KOPT-K1 (cell line): ENCODE measurements around the gene SPC25.
"Not testable (repeated sequence)": the region's sequence is repeated elsewhere in the genome, so short reads cannot be mapped to it uniquely, and the experiment has no call there.

Experiments
- H3K27ac ChIP-seq: fragments of 200-600 bp; sonication (generic); 2 replicates; pipeline ENCODE4 v1.5.1; 2016; ENCODE audit warnings: antibody characterized with exemption, mild to moderate bottlenecking, low read depth, low read length; ENCODE audit not compliant: poor library complexity, severe bottlenecking
- H3K36me3 ChIP-seq: fragments of 200-600 bp; sonication (generic); 2 replicates; pipeline ENCODE4 v1.5.1; 2017; ENCODE audit warnings: antibody characterized with exemption, mild to moderate bottlenecking, low read length, moderate library complexity; ENCODE audit not compliant: insufficient read depth
- H3K9me3 ChIP-seq: fragments of 200-600 bp; sonication (generic); 2 replicates; pipeline ENCODE4 v1.5.1; 2017; ENCODE audit warnings: antibody characterized with exemption, low read length, mild to moderate bottlenecking; ENCODE audit not compliant: insufficient read depth, poor library complexity, severe bottlenecking

The SPC25 gene

DNA sequence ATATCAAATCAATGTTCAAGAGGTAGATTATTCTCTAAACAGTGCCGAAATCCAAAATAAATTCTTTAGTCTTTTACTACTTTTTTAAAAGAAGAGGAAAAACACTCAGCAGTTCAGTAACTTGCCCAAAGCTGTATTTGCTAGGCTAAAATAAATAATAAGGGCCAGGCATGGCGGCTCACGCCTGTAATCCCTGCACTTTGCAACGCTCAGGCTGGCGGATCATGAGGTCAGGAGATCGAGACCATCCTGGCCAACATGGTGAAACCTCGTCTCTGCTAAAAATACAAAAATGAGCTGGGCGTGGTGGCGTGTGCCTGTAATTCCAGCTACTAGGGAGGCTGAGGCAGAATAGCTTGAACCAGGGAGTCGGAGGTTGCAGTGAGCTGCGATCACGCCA is 8.1 kb downstream of the SPC25 start:
- H3K36me3 ChIP-seq: peaks cover 50% of the 10 kb centered on the region
- H3K27ac ChIP-seq, H3K9me3 ChIP-seq: not testable (repeated sequence)

DNA sequence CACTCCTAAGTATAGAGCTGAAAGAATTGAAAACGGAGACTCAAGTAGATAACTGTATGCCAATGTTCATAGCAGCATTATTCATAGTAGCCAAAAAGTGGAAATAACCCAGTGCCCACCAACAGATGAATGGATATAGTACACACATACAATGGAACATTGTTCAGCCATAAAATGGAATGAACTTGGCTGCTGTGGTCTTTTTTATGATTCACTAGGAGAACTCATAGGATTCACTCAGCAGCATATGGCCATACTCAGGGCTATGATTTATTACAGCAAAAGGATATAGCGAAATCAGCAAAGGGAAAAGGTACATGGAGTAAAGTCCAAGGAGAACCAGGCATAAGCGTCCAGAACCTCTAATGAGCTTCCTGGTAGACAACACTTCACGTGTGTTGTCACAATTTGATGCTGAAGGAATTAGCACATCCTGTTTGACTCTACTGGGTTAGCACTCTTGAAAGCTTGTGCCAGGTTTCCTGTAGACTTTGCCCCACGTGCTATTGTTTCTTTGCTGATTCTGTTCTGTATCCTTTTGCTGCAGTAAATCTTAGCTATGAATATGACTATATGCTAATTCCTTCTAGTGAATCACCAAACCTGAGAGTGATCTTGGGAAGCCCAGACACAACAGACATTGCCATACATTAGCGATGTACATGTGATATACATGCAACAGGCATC is 15.7 kb downstream of the SPC25 start:
- Histone ChIP-seq H3K9me3 (peaks cover 19% of the 10 kb centered on the region), H3K27ac (no peak overlapping the region), H3K36me3 (peaks cover 72% of the 10 kb centered on the region)

DNA sequence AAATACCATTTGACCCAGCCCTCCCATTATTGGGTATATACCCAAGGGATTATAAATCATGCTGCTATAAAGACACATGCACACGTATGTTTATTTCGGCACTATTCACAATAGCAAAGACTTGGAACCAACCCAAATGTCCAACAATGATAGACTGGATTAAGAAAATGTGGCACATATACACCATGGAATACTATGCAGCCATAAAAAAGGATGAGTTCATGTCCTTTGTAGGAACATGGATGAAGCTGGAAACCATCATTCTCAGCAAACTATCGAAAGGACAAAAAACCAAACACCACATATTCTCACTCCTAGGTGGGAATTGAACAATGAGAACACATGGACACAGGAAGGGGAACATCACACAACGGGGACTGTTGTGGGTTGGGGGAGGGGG is 19.4 kb downstream of the SPC25 start:
- H3K9me3 ChIP-seq: peaks cover 23% of the 10 kb centered on the region
- H3K36me3 ChIP-seq: peaks cover 54% of the 10 kb centered on the region
- H3K27ac ChIP-seq: not testable (repeated sequence)

DNA sequence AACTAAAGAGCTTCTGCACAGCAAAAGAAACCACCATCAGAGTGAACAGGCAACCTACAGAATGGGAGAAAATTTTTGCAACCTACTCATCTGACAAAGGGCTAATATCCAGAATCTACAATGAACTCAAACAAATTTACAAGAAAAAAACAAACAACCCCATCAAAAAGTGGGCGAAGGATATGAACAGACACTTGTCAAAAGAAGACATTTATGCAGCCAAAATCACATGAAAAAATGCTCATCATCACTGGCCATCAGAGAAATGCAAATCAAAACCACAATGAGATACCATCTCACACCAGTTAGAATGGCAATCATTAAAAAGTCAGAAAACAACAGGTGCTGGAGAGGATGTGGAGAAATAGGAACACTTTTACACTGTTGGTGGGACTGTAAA is 19.9 kb downstream of the SPC25 start:
- H3K9me3 ChIP-seq: peaks cover 23% of the 10 kb centered on the region
- H3K27ac ChIP-seq: not testable (repeated sequence)
- H3K36me3 ChIP-seq: peaks cover 50% of the 10 kb centered on the region

DNA sequence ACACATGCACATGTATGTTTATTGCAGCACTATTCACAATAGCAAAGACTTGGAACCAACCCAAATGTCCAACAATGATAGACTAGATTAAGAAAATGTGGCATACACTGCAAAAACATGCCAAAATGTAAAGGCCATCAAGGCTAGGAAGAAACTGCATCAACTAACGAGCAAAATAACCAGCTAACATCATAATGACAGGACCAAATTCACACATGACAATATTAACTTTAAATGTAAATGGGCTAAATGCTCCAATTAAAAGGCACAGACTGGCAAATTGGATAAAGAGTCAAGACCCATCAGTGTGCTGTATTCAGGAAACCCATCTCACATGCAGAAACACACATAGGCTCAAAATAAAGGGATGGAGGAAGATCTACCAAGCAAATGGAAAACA is 23.1 kb downstream of the SPC25 start:
- Histone ChIP-seq H3K9me3 (peaks cover 20% of the 10 kb centered on the region), H3K36me3 (peaks cover 50% of the 10 kb centered on the region)
- H3K27ac ChIP-seq: not testable (repeated sequence)

DNA sequence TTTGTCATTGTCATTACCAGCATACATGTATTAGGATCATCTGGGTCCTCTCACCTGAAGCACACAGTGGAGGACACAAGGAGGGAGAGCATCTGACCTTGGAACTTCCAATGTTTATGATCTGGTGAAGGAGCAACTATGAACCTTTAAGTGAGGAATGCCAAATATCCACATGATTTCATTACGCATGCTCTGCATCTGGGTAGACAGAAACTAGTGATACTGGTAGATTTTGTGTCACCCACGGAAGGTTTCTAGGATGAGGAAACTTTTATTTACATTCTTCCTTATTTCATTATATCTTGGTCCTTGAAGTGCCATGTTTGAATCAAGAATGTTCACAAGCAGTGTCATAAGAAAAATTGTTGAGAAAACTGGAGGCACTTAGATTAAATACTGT is 32.1 kb downstream of the SPC25 start:
- peaks cover 77% of the 10 kb centered on the region for H3K36me3 ChIP-seq

DNA sequence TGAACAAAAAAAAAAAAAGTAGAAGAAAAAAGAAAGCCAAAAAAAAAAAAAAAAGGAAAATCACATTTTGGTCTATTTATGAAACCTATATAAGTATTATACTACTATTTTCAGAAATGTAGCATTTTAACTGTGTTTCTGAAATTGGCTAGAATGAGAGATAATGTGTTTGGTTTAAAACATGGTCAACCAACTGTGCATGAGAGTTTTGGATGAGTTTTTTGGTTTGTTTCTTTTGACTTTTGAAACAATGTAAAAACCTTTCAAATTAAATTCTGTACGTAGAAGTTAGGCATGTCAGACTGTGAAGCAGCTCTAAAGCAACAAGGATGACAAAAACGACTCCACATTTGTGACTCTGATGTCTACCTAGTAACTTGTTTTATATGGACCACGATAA is 34.6 kb downstream of the SPC25 start:
- H3K36me3 ChIP-seq: peaks cover 75% of the 10 kb centered on the region

More for the DNA sequence above, 32.1 kb downstream of the SPC25 start:
- H3K27ac ChIP-seq: no peak overlapping the region
- H3K9me3 ChIP-seq: no peaks in the 10 kb centered on the region

DNA sequence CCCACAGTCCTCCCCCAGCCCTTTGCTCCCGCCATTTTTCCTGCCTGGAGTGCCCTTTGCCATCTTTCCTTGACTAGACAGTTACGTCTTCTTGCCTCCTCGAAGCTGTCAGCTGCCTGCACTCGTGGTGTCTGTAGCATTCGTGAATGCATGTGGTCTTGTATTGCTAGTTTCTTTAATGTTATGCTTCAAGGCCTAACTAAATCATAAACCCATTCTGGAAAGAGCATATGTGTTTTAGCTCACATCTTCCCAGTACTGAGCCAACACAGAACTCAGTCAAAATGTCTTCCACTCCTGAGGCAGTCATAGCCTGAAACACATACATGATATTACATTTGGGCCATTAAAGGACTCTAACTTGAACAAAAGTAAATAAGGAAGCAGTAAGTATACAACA is 35.6 kb downstream of the SPC25 start:
- Histone ChIP-seq H3K36me3 (peaks cover 71% of the 10 kb centered on the region), H3K27ac (no peak overlapping the region), H3K9me3 (no peaks in the 10 kb centered on the region)

More for the DNA sequence above, 34.6 kb downstream of the SPC25 start:
- H3K27ac ChIP-seq: no peak overlapping the region
- H3K9me3 ChIP-seq: no peaks in the 10 kb centered on the region

DNA sequence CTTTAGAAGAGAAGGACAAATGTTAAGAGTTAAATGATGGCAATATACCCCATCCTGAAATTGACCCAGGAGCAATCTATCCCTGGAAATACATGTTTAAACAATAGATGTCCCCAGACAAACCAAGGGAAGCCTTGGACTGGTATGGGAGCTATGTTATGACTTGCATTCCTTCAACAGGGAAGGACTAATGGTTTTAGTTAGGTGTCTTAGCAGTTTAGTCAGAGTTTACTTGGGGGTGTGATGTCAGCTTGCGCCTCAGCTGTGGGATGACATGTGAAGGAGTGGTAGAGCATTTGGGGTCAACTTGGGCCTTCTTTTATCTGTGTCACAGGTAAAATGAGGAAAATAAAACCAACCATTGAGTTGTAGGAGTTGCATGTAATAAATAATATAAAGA is 36.8 kb downstream of the SPC25 start:
- Histone ChIP-seq H3K9me3 (no peaks in the 10 kb centered on the region), H3K27ac (no peak overlapping the region)

DNA sequence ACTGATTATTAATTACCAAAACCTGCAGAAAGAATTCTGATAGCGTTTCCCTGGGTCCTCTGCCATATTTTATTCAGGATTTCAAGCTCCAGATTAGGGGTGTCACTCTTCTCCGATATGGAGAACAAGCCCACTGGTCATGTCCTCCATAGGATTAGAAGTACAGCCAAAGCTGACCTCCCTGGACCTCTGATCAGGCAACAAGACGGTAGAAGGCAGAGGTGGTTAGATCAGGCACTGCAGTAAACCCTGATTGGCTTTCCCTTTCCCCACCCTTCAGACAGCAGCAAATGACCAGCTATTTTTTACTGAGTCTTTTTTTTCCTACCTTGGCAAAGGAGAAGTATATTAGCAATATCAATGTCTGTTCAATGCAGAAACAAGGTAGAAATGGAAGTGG is 37.7 kb downstream of the SPC25 start:
- Histone ChIP-seq H3K36me3 (peaks cover 50% of the 10 kb centered on the region), H3K9me3 (no peaks in the 10 kb centered on the region), H3K27ac (no peak overlapping the region)

More for the DNA sequence above, 36.8 kb downstream of the SPC25 start:
- H3K36me3 ChIP-seq: peaks cover 59% of the 10 kb centered on the region

DNA sequence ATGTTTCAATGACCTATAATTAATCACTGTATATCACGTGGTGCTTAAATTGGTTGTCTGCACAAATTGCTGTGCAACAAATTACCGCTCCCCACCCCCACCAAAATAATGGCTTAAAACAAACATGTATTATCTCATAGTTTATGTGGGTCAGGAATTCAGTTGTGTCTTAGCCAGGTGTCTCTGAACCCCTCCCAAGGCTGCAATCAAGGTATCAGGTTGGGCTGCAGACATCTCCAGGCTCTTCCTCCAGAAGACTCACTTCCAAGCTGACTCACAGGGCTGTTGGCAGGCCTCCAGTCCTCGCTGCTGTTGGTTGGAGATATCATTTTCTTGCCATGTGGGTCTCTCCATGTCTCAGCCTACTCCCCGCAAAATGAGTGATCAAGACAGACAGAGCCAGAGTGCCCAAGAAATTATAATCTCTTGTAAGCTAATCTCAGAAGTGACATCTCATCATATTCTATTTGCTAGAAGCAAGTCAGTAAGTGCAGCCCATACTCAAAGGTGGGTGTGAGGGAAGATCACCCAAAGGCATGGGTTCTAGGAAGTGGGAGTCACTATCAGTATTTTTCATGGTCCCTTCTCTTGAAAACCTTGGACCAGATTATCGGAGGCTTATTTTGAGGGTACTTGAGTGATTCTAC is 38.4 kb downstream of the SPC25 start:
- Histone ChIP-seq H3K27ac (no peak overlapping the region), H3K36me3 (peaks cover 44% of the 10 kb centered on the region), H3K9me3 (no peaks in the 10 kb centered on the region)

DNA sequence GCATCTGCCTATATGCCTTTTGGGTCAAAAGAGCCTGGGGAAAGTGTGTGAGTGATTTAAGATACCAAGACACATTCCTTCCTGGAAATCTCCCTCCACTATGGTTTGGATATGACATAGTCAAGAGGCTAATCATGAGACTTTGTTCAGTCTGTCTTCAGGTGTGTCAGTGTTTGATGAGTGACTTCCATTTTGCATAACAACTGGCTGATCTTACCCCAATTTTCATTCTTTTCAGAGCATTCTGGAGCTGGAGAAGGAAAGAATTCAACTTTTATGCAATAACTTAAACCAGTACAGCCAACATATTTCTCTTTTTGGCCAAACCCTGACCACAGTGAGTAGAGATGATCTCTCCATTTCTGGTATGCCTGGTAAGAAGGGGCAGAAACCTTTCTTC is 39.4 kb downstream of the SPC25 start:
- Histone ChIP-seq H3K9me3 (no peaks in the 10 kb centered on the region), H3K27ac (no peak overlapping the region), H3K36me3 (peaks cover 36% of the 10 kb centered on the region)

DNA sequence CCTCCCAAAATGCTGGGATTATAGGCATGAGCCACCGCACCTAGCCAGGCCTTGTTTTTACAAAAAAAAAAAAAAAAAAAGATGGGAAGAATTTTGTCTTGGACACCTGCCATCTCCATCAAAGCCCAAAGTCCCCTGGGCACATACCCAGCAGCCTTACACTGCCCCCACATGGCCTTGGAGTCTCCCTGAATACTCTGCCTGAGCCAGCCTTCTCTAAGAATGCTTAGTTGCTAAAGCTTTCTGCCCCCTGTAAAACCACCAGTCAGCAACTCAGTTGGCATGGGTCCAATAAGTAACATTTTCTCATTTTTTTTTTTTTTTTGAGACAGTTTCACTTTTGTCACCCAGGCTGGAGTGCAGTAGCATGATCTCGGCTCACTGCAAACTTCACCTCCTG is 40.6 kb downstream of the SPC25 start:
- Histone ChIP-seq H3K27ac (no peak overlapping the region), H3K9me3 (no peaks in the 10 kb centered on the region), H3K36me3 (peaks cover 33% of the 10 kb centered on the region)

DNA sequence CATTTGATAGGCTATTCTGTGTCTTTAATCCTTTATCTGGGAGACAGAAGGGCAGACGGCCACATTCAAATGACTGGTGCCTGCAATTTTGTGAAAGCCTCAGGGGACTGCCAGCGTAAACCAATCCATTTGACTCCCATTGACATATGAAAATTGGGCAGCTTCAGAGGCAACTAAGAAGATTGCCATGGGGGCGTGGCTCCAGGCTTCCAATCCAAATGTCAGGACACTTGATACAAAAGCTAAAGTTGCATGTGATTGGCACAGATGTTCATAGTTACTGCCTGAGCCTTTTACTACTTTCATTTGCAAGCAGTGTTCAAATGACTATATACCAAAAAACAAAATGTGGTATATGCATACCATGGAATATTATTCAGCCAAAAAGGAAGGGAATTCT is 42.0 kb downstream of the SPC25 start:
- H3K27ac ChIP-seq: no peak overlapping the region
- peaks cover 23% of the 10 kb centered on the region for H3K36me3 ChIP-seq
- H3K9me3 ChIP-seq: no peaks in the 10 kb centered on the region

DNA sequence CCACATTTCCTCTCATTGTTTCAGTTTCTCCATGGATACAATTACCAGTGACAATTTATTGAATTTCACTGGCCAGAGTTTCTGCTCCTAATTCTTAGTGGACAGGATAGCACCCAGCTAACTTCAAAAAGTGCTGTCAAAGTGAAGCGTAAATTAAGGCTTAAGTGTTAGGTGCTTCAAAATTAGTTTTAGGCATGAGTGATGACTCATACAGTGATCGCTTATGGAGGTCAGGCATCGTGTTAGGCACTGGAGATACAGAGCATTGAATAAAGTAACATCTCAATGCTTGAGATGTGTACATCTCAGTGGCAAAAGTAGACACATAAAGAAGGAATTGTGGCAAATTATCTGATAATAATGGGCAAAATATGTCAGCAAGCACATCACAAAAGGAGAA is 47.0 kb downstream of the SPC25 start:
- no peaks in the 10 kb centered on the region for H3K9me3 ChIP-seq
- H3K27ac ChIP-seq: no peak overlapping the region
- no peaks in the 10 kb centered on the region for H3K36me3 ChIP-seq

DNA sequence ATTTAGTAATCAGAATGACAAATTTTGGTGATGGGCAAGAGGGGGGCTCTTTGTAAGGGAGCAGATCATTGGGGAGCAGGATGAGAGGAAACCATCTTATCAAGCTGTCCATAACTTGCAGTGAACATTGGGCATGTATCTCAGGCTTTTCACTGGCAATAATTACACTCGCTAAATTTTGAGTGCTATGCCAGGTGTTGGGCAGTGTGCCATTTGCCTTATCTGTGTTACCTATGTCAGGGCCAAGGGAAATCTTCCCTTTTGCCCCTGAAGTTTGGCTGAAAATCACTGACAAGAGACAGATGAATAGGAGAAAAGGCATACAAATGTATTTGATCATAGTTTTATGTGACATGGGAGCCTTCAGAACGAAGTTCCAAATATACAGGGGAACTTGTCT is 48.8 kb downstream of the SPC25 start:
- Histone ChIP-seq H3K27ac (no peak overlapping the region), H3K36me3 (no peaks in the 10 kb centered on the region), H3K9me3 (no peaks in the 10 kb centered on the region)
